ENCODE measurements around the gene GALNT10. TPM values are rescaled to one million over a fixed set of nuclear protein-coding genes. Genes with fewer than 3 reads are reported as not detected.

GALNT10 gene
- polyA plus RNA-seq, 1 donor = 12.9 TPM

- Histone ChIP-seq H3K4me3 (ENCODE audit: low read length) (no peak overlapping the region), H3K9me3 (ENCODE audit: control insufficient read depth, low read depth, low read length) (no peaks in the 10 kb centered on the region), H3K4me1 (ENCODE audit: control insufficient read depth, insufficient read depth, low read length) (peaks cover 5% of the 10 kb centered on the region), H3K36me3 (ENCODE audit: control insufficient read depth, insufficient read depth, low read length) (no peaks in the 10 kb centered on the region), H3K27ac (ENCODE audit: low read length) (no peak overlapping the region), H3K27me3 (ENCODE audit: control insufficient read depth, insufficient read depth, low read length) (no peaks in the 10 kb centered on the region)
- WGBS (ENCODE audit: insufficient coverage, low lambda C conversion rate) = 100% methylated on average over 1 of the region's 5 CpGs
- DNase-seq = no peak
These were observed 210.8 kb downstream of the GALNT10 start for GRCh38 chr5:154401355-154401754.

GRCh38 chr5:154401931-154402330, 211.4 kb downstream of the GALNT10 start:
- DNase-seq = no peak
- peaks cover 5% of the 10 kb centered on the region for H3K4me1 ChIP-seq (ENCODE audit: control insufficient read depth, insufficient read depth, low read length)
- no peak overlapping the region for H3K4me3 ChIP-seq (ENCODE audit: low read length)
- H3K36me3 ChIP-seq (ENCODE audit: control insufficient read depth, insufficient read depth, low read length) = no peaks in the 10 kb centered on the region
- WGBS (ENCODE audit: insufficient coverage, low lambda C conversion rate) = 100% methylated on average over 1 of the region's 9 CpGs
- no peak overlapping the region for H3K27ac ChIP-seq (ENCODE audit: low read length)
- no peaks in the 10 kb centered on the region for H3K27me3 ChIP-seq (ENCODE audit: control insufficient read depth, insufficient read depth, low read length)
- H3K9me3 ChIP-seq (ENCODE audit: control insufficient read depth, low read depth, low read length) = no peaks in the 10 kb centered on the region

GRCh38 chr5:154402611-154403010, 212.1 kb downstream of the GALNT10 start:
- H3K4me3 ChIP-seq (ENCODE audit: low read length) = no peak overlapping the region
- no peak overlapping the region for H3K27ac ChIP-seq (ENCODE audit: low read length)
- H3K36me3 ChIP-seq (ENCODE audit: control insufficient read depth, insufficient read depth, low read length) = no peaks in the 10 kb centered on the region
- no peak for DNase-seq
- no peaks in the 10 kb centered on the region for H3K9me3 ChIP-seq (ENCODE audit: control insufficient read depth, low read depth, low read length)
- peaks cover 5% of the 10 kb centered on the region for H3K4me1 ChIP-seq (ENCODE audit: control insufficient read depth, insufficient read depth, low read length)
- WGBS (ENCODE audit: insufficient coverage, low lambda C conversion rate) = no CpG with 5 or more reads among the region's 10 CpGs
- H3K27me3 ChIP-seq (ENCODE audit: control insufficient read depth, insufficient read depth, low read length) = no peaks in the 10 kb centered on the region

- peaks cover 5% of the 10 kb centered on the region for H3K4me1 ChIP-seq (ENCODE audit: control insufficient read depth, insufficient read depth, low read length)
- no CpG with 5 or more reads among the region's 4 CpGs for WGBS (ENCODE audit: insufficient coverage, low lambda C conversion rate)
- H3K36me3 ChIP-seq (ENCODE audit: control insufficient read depth, insufficient read depth, low read length) = no peaks in the 10 kb centered on the region
- no peaks in the 10 kb centered on the region for H3K9me3 ChIP-seq (ENCODE audit: control insufficient read depth, low read depth, low read length)
- no peak for DNase-seq
- H3K27ac ChIP-seq (ENCODE audit: low read length) = no peak overlapping the region
- H3K4me3 ChIP-seq (ENCODE audit: low read length) = no peak overlapping the region
- no peaks in the 10 kb centered on the region for H3K27me3 ChIP-seq (ENCODE audit: control insufficient read depth, insufficient read depth, low read length)
These were observed 212.7 kb downstream of the GALNT10 start for GRCh38 chr5:154403234-154403633.

GRCh38 chr5:154403776-154404387, 213.3 kb downstream of the GALNT10 start:
- WGBS (ENCODE audit: insufficient coverage, low lambda C conversion rate) = no CpG with 5 or more reads among the region's 8 CpGs
- H3K27ac ChIP-seq (ENCODE audit: low read length) = no peak overlapping the region
- H3K27me3 ChIP-seq (ENCODE audit: control insufficient read depth, insufficient read depth, low read length) = no peaks in the 10 kb centered on the region
- DNase-seq = no peak
- H3K36me3 ChIP-seq (ENCODE audit: control insufficient read depth, insufficient read depth, low read length) = no peaks in the 10 kb centered on the region
- H3K4me3 ChIP-seq (ENCODE audit: low read length) = no peak overlapping the region
- H3K9me3 ChIP-seq (ENCODE audit: control insufficient read depth, low read depth, low read length) = no peaks in the 10 kb centered on the region
- H3K4me1 ChIP-seq (ENCODE audit: control insufficient read depth, insufficient read depth, low read length) = peaks cover 5% of the 10 kb centered on the region

GRCh38 chr5:154405078-154405792, 214.7 kb downstream of the GALNT10 start:
- peak; percentile 61 to 70 for DNase-seq
- Histone ChIP-seq H3K4me3 (ENCODE audit: low read length) (peak overlapping the region; percentile 39), H3K27me3 (ENCODE audit: control insufficient read depth, insufficient read depth, low read length) (no peaks in the 10 kb centered on the region), H3K4me1 (ENCODE audit: control insufficient read depth, insufficient read depth, low read length) (peaks cover 5% of the 10 kb centered on the region), H3K27ac (ENCODE audit: low read length) (no peak overlapping the region), H3K9me3 (ENCODE audit: control insufficient read depth, low read depth, low read length) (no peaks in the 10 kb centered on the region), H3K36me3 (ENCODE audit: control insufficient read depth, insufficient read depth, low read length) (peaks cover 2% of the 10 kb centered on the region)
- WGBS (ENCODE audit: insufficient coverage, low lambda C conversion rate) = no CpG with 5 or more reads among the region's 37 CpGs

GRCh38 chr5:154406231-154406630, 215.7 kb downstream of the GALNT10 start:
- DNase-seq = no peak
- H3K9me3 ChIP-seq (ENCODE audit: control insufficient read depth, low read depth, low read length) = no peaks in the 10 kb centered on the region
- no peaks in the 10 kb centered on the region for H3K27me3 ChIP-seq (ENCODE audit: control insufficient read depth, insufficient read depth, low read length)
- 80% methylated on average over 1 of the region's 8 CpGs for WGBS (ENCODE audit: insufficient coverage, low lambda C conversion rate)
- H3K36me3 ChIP-seq (ENCODE audit: control insufficient read depth, insufficient read depth, low read length) = peaks cover 6% of the 10 kb centered on the region
- H3K4me3 ChIP-seq (ENCODE audit: low read length) = no peak overlapping the region
- H3K27ac ChIP-seq (ENCODE audit: low read length) = no peak overlapping the region
- H3K4me1 ChIP-seq (ENCODE audit: control insufficient read depth, insufficient read depth, low read length) = peaks cover 5% of the 10 kb centered on the region

- no peak overlapping the region for H3K4me3 ChIP-seq (ENCODE audit: low read length)
- no CpG with 5 or more reads among the region's 4 CpGs for WGBS (ENCODE audit: insufficient coverage, low lambda C conversion rate)
- no peak for DNase-seq
- H3K27me3 ChIP-seq (ENCODE audit: control insufficient read depth, insufficient read depth, low read length) = no peaks in the 10 kb centered on the region
- H3K4me1 ChIP-seq (ENCODE audit: control insufficient read depth, insufficient read depth, low read length) = peaks cover 5% of the 10 kb centered on the region
- H3K36me3 ChIP-seq (ENCODE audit: control insufficient read depth, insufficient read depth, low read length) = peaks cover 11% of the 10 kb centered on the region
- H3K9me3 ChIP-seq (ENCODE audit: control insufficient read depth, low read depth, low read length) = no peaks in the 10 kb centered on the region
- H3K27ac ChIP-seq (ENCODE audit: low read length) = no peak overlapping the region
These were observed 216.3 kb downstream of the GALNT10 start for GRCh38 chr5:154406826-154407225.

- Histone ChIP-seq H3K4me1 (ENCODE audit: control insufficient read depth, insufficient read depth, low read length) (peaks cover 5% of the 10 kb centered on the region), H3K4me3 (ENCODE audit: low read length) (no peak overlapping the region), H3K36me3 (ENCODE audit: control insufficient read depth, insufficient read depth, low read length) (peaks cover 18% of the 10 kb centered on the region), H3K9me3 (ENCODE audit: control insufficient read depth, low read depth, low read length) (no peaks in the 10 kb centered on the region), H3K27ac (ENCODE audit: low read length) (no peak overlapping the region), H3K27me3 (ENCODE audit: control insufficient read depth, insufficient read depth, low read length) (no peaks in the 10 kb centered on the region)
- WGBS (ENCODE audit: insufficient coverage, low lambda C conversion rate) = no CpG with 5 or more reads among the region's 6 CpGs
- DNase-seq = no peak
These were observed 218.3 kb downstream of the GALNT10 start for GRCh38 chr5:154408811-154409210.

- Histone ChIP-seq H3K9me3 (ENCODE audit: control insufficient read depth, low read depth, low read length) (no peaks in the 10 kb centered on the region), H3K27ac (ENCODE audit: low read length) (no peak overlapping the region), H3K36me3 (ENCODE audit: control insufficient read depth, insufficient read depth, low read length) (peaks cover 18% of the 10 kb centered on the region), H3K27me3 (ENCODE audit: control insufficient read depth, insufficient read depth, low read length) (no peaks in the 10 kb centered on the region), H3K4me1 (ENCODE audit: control insufficient read depth, insufficient read depth, low read length) (peaks cover 5% of the 10 kb centered on the region), H3K4me3 (ENCODE audit: low read length) (no peak overlapping the region)
- no peak for DNase-seq
- no CpG with 5 or more reads among the region's 15 CpGs for WGBS (ENCODE audit: insufficient coverage, low lambda C conversion rate)
These were observed 218.8 kb downstream of the GALNT10 start for GRCh38 chr5:154409230-154409840.
